LNCaP clone FGC (cell line): Measurements from ENCODE around the gene HIRIP3.

Experiments
- DNase-seq: peaks from one replicate; pipeline ENCODE4 v3.0.0-alpha.2; 2011; ENCODE audit warnings: low read depth
- H3K4me3 ChIP-seq: 2 replicates; pipeline ENCODE4 v1.5.1; 2011; ENCODE audit warnings: mild to moderate bottlenecking, low read depth, low read length, control low read depth
- CTCF ChIP-seq: IDR thresholded peaks from 2 replicates; pipeline ENCODE4 v1.5.1; 2012; ENCODE audit warnings: mild to moderate bottlenecking; ENCODE audit not compliant: control insufficient read depth, insufficient read depth; ENCODE audit errors: extremely low read depth

The HIRIP3 gene

GRCh38 chr16:30006659-30007377, 11.4 kb upstream of the HIRIP3 start:
- no peak for DNase-seq
- no peak for TF ChIP-seq CTCF
- H3K4me3 ChIP-seq: no peak overlapping the region

- TF ChIP-seq CTCF: no peak
- no peak overlapping the region for H3K4me3 ChIP-seq
- no peak for DNase-seq
These were observed 10.7 kb upstream of the HIRIP3 start for GRCh38 chr16:30006095-30006473.

GRCh38 chr16:30005341-30006094, 10.1 kb upstream of the HIRIP3 start:
- peak; percentile 62 for TF ChIP-seq CTCF
- no peak for DNase-seq
- no peak overlapping the region for H3K4me3 ChIP-seq

- no peak overlapping the region for H3K4me3 ChIP-seq
- DNase-seq: no peak
- TF ChIP-seq CTCF: no peak
These were observed 9.4 kb upstream of the HIRIP3 start for GRCh38 chr16:30004811-30005242.

GRCh38 chr16:30004424-30004776, 9.0 kb upstream of the HIRIP3 start:
- DNase-seq: no peak
- no peak overlapping the region for H3K4me3 ChIP-seq
- TF ChIP-seq CTCF: no peak

- no peak overlapping the region for H3K4me3 ChIP-seq
- no peak for DNase-seq
- no peak for TF ChIP-seq CTCF
These were observed 8.4 kb upstream of the HIRIP3 start for GRCh38 chr16:30003670-30004423.
